K562 (cell line): ENCODE data around the gene SART1. TPM values are rescaled to one million over a fixed set of nuclear protein-coding genes. Genes with fewer than 3 reads are reported as not detected.
A peak's percentile ranks its signal among the peaks of the same experiment; 100 is the strongest.

Experiments
- DACH1 ChIP-seq: fragments of 450-650 bp; IDR thresholded peaks from 2 replicates; pipeline ENCODE4 v1.6.1; 2018; ENCODE audit not compliant: partially characterized antibody
- E2F3 ChIP-seq: fragments of 250-450 bp; sonication (Bioruptor Pico); IDR thresholded peaks from 2 replicates; pipeline ENCODE4 v1.4.0; 2020; ENCODE audit warnings: mild to moderate bottlenecking
- ETV1 ChIP-seq: fragments of 450-650 bp; conservative IDR thresholded peaks from 2 replicates; pipeline ENCODE4 v1.6.1; 2016; ENCODE audit warnings: missing genetic modification characterization, control low read depth, low read depth, missing compliant biosample characterization
- MAFG ChIP-seq: fragments of 450-650 bp; conservative IDR thresholded peaks from 2 replicates; pipeline ENCODE4 v1.6.1; 2016; ENCODE audit warnings: missing genetic modification characterization, missing compliant biosample characterization
- NR2C1 ChIP-seq, 2 experiments: fragments of 450-650 bp; IDR thresholded peaks; 2 replicates each; pipeline ENCODE4 v1.6.1; 2017; ENCODE audit warnings: mild to moderate bottlenecking in 2 of 2, antibody characterized with exemption in 1 of 2, inconsistent platforms in 1 of 2, missing compliant biosample characterization in 1 of 2, missing genetic modification characterization in 1 of 2
- PYGO2 ChIP-seq: fragments of 450-650 bp; IDR thresholded peaks from 2 replicates; pipeline ENCODE4 v1.6.1; 2016; ENCODE audit warnings: mild to moderate bottlenecking, missing genetic modification characterization, moderate library complexity, missing compliant biosample characterization
- RB1 ChIP-seq: fragments of 450-650 bp; IDR thresholded peaks from 2 replicates; pipeline ENCODE4 v1.6.1; 2017; ENCODE audit warnings: low read depth, mild to moderate bottlenecking
- SMAD3 ChIP-seq: fragments of 450-650 bp; formaldehyde crosslinking; conservative IDR thresholded peaks from 2 replicates; pipeline ENCODE4 v1.4.0; 2020; ENCODE audit warnings: mild to moderate bottlenecking
- ZNF592 ChIP-seq: fragments of 450-650 bp; IDR thresholded peaks from 2 replicates; pipeline ENCODE4 v1.6.1; 2017; ENCODE audit warnings: antibody characterized with exemption, mild to moderate bottlenecking
- polyA plus RNA-seq, 8 experiments: library from polyadenylated mRNA; depleted of rRNA in 4 of 8; stranded (reverse) in 5 of 8; unstranded in 3 of 8; fragments of >200 nt; fragmentation: Nextera tagmentation in 2 of 8; fragmentation: Illumina TruSeq in 1 of 8; extraction: Ambion mirVana in 2 of 8; extraction: Trizol in 1 of 8; gene quantifications; 2 replicates each; pipeline versions ENCODE4 v1.2.1 to v1.2.3, GENCODE V29; 2011 to 2014; ENCODE audit warnings: inconsistent platforms in 1 of 8, missing spikeins in 1 of 8
- total RNA-seq, 7 experiments: library from RNA; depleted of rRNA in 6 of 7; stranded (reverse); fragments of >200 nt in 6 of 7; fragmentation: Illumina TruSeq in 2 of 7; extraction: Trizol in 2 of 7; gene quantifications; 2 replicates each; pipeline versions ENCODE4 v1.2.1 to v1.2.3, GENCODE V29; 2011 to 2021; ENCODE audit warnings: low replicate concordance in 1 of 7
- TF ChIP-seq, protein P1 (sequence below): fragments of 200-600 bp; sonication (generic); IDR thresholded peaks from one replicate; pipeline ENCODE4 v1.6.1; 2012; ENCODE audit warnings: mild to moderate bottlenecking, low read depth, low read length, inconsistent platforms
- TF ChIP-seq, protein P2 (sequence below): fragments of 450-650 bp; formaldehyde crosslinking; IDR thresholded peaks from 2 replicates; pipeline ENCODE4 v1.4.0; 2020; ENCODE audit warnings: mild to moderate bottlenecking

The SART1 gene
- total and polyA plus RNA-seq, 9 of the 15 experiments (the other 6 are each of a cell fraction or from before 2014, with no cell fraction given): 4.8 to 84.1 (median 31.7) TPM

DNA sequence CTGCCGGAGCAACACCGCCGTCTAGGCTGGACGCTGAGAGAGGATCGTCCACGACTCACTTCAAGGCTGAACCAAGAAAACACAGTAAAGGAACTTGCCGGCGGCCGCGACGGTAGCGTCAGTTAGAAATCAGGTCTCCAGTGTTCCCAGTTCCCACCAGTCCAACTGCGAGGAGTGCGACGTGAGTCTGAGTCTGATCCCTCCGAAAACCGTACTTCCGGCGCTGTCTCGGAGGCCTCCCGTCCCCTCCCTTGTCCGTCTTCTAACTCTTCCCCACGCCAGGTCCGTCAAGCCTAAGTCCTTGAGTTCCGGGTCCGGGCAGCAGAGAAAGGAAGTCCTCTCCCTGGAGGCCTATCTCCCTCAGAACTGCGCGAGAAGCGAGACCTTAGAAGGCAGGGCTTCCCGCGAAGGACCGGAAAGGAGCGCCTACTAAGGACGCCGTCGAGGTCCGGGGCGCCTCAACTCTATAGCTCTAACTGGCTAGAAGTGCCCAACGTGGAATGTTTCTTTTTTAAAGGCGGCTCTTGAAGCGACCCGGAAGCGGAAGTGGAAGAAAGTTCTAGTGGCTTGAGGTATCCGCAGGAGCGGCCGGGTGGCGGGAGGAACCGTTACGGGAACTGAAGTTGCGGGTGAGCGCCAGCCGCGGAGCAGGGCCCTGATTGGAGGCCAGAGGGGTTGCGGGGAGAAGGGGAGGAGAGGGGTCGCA lies 40.6 kb downstream of the SART1 start, which contains the start of the genes BANF1 and EIF1AD (continued):
- TF ChIP-seq, protein P1, sequence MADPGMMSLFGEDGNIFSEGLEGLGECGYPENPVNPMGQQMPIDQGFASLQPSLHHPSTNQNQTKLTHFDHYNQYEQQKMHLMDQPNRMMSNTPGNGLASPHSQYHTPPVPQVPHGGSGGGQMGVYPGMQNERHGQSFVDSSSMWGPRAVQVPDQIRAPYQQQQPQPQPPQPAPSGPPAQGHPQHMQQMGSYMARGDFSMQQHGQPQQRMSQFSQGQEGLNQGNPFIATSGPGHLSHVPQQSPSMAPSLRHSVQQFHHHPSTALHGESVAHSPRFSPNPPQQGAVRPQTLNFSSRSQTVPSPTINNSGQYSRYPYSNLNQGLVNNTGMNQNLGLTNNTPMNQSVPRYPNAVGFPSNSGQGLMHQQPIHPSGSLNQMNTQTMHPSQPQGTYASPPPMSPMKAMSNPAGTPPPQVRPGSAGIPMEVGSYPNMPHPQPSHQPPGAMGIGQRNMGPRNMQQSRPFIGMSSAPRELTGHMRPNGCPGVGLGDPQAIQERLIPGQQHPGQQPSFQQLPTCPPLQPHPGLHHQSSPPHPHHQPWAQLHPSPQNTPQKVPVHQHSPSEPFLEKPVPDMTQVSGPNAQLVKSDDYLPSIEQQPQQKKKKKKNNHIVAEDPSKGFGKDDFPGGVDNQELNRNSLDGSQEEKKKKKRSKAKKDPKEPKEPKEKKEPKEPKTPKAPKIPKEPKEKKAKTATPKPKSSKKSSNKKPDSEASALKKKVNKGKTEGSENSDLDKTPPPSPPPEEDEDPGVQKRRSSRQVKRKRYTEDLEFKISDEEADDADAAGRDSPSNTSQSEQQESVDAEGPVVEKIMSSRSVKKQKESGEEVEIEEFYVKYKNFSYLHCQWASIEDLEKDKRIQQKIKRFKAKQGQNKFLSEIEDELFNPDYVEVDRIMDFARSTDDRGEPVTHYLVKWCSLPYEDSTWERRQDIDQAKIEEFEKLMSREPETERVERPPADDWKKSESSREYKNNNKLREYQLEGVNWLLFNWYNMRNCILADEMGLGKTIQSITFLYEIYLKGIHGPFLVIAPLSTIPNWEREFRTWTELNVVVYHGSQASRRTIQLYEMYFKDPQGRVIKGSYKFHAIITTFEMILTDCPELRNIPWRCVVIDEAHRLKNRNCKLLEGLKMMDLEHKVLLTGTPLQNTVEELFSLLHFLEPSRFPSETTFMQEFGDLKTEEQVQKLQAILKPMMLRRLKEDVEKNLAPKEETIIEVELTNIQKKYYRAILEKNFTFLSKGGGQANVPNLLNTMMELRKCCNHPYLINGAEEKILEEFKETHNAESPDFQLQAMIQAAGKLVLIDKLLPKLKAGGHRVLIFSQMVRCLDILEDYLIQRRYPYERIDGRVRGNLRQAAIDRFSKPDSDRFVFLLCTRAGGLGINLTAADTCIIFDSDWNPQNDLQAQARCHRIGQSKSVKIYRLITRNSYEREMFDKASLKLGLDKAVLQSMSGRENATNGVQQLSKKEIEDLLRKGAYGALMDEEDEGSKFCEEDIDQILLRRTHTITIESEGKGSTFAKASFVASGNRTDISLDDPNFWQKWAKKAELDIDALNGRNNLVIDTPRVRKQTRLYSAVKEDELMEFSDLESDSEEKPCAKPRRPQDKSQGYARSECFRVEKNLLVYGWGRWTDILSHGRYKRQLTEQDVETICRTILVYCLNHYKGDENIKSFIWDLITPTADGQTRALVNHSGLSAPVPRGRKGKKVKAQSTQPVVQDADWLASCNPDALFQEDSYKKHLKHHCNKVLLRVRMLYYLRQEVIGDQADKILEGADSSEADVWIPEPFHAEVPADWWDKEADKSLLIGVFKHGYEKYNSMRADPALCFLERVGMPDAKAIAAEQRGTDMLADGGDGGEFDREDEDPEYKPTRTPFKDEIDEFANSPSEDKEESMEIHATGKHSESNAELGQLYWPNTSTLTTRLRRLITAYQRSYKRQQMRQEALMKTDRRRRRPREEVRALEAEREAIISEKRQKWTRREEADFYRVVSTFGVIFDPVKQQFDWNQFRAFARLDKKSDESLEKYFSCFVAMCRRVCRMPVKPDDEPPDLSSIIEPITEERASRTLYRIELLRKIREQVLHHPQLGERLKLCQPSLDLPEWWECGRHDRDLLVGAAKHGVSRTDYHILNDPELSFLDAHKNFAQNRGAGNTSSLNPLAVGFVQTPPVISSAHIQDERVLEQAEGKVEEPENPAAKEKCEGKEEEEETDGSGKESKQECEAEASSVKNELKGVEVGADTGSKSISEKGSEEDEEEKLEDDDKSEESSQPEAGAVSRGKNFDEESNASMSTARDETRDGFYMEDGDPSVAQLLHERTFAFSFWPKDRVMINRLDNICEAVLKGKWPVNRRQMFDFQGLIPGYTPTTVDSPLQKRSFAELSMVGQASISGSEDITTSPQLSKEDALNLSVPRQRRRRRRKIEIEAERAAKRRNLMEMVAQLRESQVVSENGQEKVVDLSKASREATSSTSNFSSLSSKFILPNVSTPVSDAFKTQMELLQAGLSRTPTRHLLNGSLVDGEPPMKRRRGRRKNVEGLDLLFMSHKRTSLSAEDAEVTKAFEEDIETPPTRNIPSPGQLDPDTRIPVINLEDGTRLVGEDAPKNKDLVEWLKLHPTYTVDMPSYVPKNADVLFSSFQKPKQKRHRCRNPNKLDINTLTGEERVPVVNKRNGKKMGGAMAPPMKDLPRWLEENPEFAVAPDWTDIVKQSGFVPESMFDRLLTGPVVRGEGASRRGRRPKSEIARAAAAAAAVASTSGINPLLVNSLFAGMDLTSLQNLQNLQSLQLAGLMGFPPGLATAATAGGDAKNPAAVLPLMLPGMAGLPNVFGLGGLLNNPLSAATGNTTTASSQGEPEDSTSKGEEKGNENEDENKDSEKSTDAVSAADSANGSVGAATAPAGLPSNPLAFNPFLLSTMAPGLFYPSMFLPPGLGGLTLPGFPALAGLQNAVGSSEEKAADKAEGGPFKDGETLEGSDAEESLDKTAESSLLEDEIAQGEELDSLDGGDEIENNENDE: no peak
- TF ChIP-seq NR2C1 (IDR thresholded peaks at IDR 0.05) (peak; percentile 100), NR2C1 (tag; IDR thresholded peaks at IDR 0.05) (peak; percentile 99), DACH1 (no peak), MAFG (tag) (no peak), ETV1 (tag) (peak; percentile 95), ZNF592 (no peak), E2F3 (CRISPR knock-in tag) (no peak), PYGO2 (tag) (no peak; the same call in 1 of the 2 replicates), SMAD3 (no peak), RB1 (peak; percentile 71; the same call in 1 of the 2 replicates)
- TF ChIP-seq, protein P2, sequence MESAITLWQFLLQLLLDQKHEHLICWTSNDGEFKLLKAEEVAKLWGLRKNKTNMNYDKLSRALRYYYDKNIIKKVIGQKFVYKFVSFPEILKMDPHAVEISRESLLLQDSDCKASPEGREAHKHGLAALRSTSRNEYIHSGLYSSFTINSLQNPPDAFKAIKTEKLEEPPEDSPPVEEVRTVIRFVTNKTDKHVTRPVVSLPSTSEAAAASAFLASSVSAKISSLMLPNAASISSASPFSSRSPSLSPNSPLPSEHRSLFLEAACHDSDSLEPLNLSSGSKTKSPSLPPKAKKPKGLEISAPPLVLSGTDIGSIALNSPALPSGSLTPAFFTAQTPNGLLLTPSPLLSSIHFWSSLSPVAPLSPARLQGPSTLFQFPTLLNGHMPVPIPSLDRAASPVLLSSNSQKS: no peak
